Posterior cingulate gyrus (tissue), 11 donors: Measurements from ENCODE around the gene LDB2.
A peak's percentile ranks its signal among the peaks of the same experiment; 100 is the strongest.
"Not testable (repeated sequence)": the region's sequence is repeated elsewhere in the genome, so short reads cannot be mapped to it uniquely, and the experiment has no call there.

Experiments
- DNase-seq, 10 donors: peaks; one replicate each; pipeline versions ENCODE4 v3.0.0 to v3.0.0-alpha.2; 2020 to 2021; ENCODE audit warnings: mixed read lengths in 3 of 10
- intact Hi-C: fragments of 100-400 bp; cut with DNase I; formaldehyde crosslinking; loops from one replicate; pipeline ENCODE4 v1.15.1; 2023

Gene LDB2

DNA sequence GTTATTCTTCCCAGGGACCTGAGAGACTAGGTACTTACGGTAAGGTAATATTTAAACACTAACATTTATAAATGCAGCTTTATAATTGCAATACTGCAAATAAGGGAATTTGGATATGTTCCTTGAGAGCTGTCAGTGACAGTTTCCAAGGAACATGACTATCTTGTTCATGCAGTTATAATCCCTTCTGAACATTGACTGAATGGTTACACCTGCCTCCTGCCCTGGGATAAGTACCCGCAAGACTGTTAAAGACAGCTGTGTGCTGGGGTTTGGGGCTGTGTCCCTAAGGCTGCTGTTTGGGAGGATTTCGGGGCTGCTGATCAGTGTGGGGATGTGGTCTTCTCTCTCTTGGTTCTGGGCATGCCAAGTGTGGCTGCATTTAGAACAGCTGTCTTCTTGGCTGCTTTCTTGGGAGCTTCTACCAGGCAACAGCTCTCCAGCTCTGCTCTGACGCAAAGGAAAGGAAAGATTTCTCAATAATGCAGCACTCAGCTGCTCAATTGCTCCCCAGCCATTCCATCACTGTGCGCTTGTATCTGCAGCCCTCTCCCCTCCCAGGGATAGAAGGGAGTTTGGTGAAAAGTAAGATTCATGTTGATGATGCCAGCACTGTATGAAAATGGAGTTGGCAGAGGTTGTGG lies 373.4 kb downstream of the LDB2 start:
- peak in 3 of 10 donors; percentile 10 to 70 (median 19) for DNase-seq
- intact Hi-C loops, result no loop called here

DNA sequence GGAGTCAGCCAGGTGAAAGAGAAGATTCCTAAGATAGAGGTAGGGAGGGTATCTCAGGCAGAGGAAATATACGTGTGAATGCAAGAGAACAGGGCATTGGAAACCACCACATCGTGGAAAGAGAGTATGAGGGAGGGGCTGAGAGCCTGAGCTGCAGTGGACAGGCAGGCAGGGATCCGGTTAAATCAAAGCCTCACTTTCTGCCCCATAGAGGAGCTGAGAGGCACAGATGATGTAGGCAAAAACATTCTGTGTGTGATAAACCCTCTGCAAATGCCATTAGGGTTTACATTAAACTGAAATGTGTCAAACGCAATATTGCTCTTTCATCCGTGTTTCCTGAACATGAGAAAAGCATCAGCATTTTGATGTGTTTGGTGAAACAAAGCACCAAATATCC lies 374.0 kb downstream of the LDB2 start:
- no peak for DNase-seq
- intact Hi-C loops, result no loop called here

DNA sequence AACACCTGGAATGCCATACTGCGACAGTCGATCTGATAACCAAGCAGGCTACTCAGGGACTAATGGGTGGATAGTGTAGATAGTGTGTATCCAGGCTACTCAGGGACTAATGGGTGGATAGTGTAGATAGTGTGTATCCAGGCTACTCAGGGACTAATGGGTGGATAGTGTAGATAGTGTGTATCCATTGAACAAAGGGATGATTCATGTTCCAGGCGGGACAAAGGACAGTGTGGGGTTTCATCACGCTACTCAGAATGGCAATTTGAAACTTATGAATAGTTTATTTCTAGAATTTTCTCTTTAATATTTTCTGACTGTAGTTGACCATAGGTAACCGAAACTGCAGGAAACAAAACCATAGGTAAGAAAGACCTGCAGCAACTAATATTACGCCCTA lies 374.9 kb downstream of the LDB2 start:
- intact Hi-C loops, DNase-seq: not testable (repeated sequence)

- intact Hi-C loops, result no loop called here
- no peak for DNase-seq
Measured at GRCh38 chr4:16521156-16521915, 377.1 kb downstream of the LDB2 start.

DNA sequence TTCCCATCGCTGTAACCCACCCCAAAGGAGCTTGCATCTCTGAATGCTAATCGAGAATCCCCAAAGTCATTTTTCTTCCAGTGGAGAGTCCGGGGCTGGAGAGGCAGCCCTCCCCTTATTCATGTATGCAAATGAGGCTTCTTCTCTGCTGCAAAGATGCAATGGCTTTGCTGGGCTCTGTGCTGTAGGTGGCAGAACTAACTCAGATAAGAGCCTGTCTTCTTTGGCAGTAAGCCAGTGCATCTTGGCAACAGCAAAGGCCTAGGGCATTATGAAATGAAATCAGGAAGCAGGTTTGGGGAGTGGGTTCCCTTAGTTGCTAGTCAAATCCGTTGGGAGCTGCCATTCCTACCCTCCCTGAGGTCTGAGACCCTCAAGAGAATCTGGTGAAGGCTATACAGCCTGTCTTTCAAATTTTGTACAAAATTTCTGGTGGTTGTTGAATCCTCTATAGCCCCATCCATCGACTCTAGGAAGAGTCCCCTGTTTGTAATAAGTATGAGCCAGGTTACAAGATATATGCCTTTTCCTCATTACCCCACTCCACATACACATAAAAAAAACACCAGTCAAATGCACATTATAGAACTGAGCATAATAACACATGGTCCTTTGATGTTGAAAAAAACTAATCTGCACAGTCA lies 381.5 kb downstream of the LDB2 start:
- DNase-seq, result peak; percentile 39 to 95 (median 74)
- intact Hi-C loops, result loop anchor here (2.0 to 10.0 kb wide), 2 partner anchors 238 to 808 kb away; no protein-coding TSS in a partner anchor

GRCh38 chr4:16513876-16514275 lies 384.6 kb downstream of the LDB2 start:
- intact Hi-C loops, result loop anchor here (10.0 kb wide), 1 partner anchor 241 kb away; no protein-coding TSS in a partner anchor
- no peak for DNase-seq

DNA sequence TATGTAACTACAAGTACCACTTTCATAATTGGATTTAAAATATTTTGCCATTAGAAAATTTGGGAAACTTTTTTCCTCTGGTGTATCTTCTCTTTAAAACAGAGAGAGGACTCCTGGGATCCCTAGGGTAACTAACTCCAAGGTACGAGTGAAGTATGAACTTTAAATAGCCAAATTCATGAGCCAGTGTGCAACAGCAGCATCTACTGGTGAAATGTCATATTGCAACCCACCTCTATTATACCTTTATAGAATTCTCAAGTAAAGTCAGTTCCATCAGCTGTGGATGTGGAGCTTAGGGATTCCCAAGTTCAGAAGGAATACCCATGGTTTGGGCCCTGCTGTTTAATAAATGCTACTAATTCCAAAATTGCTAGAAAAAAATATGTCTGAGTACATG lies 389.5 kb downstream of the LDB2 start:
- no peak for DNase-seq
- intact Hi-C loops, result loop anchor here (10.0 kb wide), 1 partner anchor 946 kb away; no protein-coding TSS in a partner anchor

DNA sequence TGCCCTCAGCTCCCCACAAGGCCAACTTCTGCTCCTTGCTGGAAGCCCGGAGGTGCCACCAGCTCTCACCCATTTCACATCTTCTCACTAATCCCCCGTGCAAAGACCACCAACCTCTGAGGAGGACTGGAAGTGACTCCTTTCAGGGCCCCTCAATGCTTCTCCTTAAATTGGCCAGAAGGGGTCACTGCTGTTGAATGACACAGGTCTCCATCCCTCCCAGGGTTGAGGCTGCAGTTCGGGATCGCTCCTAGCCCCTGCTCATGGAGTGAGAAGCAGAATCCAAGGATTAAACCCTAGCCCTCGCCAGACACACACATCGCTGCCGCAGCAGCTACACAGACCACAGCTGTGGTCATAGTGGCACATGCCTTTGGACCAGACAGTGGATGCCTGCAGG lies 392.7 kb downstream of the LDB2 start:
- DNase-seq, result peak in 1 of 10 donors; percentile 47
- intact Hi-C loops, result loop anchor here (10.0 kb wide), 1 partner anchor 949 kb away; no protein-coding TSS in a partner anchor

DNA sequence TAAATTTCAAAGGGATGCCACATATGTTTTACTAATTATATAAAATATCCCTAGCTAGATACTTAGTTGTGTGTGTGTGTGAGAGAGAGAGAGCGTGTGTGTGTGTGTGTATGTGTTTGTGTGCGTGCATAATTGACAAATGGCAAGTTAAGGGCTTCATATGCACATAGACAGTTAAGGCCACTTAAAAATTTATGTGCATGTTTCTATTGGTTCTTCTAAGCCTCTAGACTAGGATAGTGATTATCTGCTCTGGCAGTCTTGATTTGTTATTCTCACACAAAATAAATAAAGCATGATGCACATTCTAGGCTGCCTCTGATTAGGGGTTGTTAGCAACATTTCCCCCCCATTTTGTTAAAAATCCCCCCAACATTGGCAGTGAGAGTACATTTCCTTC lies 393.2 kb downstream of the LDB2 start:
- DNase-seq, result no peak
- intact Hi-C loops, result loop anchor here (10.0 kb wide), 1 partner anchor 950 kb away; no protein-coding TSS in a partner anchor

GRCh38 chr4:16503421-16504100 lies 394.9 kb downstream of the LDB2 start:
- intact Hi-C loops, result loop anchor here (10.0 kb wide), 1 partner anchor 951 kb away; no protein-coding TSS in a partner anchor
- DNase-seq, result no peak

DNA sequence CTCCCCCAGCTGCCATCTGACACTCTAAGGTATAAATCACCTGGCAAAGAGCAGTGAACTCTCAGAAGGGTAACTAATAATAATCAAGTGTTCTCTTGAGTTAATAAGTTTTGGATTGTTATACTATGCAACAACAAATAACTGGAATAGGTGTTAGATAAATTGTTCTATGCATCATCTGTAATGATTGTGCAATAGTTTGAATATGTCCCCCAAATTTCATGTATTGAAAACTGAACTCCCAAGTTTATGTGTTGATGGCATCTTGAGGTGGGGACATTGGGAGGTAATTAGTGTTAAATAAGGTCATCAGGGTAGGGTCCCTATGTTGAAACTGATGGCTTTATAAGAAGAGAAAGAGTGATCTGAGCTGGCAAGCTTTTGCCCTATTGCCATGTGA lies 399.5 kb downstream of the LDB2 start:
- no peak for DNase-seq

DNA sequence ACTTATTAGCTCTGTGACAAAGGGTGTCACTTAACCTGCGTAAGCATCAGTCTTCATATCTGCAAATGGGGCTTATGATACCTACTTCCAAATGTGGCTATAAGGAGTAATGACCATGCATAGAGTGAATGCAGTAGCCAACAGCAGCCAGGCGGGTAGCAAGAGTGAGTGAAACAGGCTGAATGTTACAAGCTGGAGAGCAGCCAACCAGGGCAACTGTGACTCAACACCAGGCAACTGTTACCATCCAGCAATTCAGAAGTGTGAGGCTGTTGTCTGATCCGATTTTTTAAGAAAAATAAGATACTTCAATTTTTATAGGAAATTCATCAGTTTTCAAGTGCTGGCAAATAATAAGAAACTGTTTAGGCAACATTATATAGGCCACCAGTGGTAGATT lies 401.9 kb downstream of the LDB2 start:
- DNase-seq, result peak in 9 of 10 donors; percentile 15 to 92 (median 55)
- intact Hi-C loops, result no loop called here

More for the DNA sequence above, 399.5 kb downstream of the LDB2 start:
- intact Hi-C loops, result no loop called here

- intact Hi-C loops, result no loop called here
- DNase-seq, result no peak
Measured at GRCh38 chr4:16492872-16493271, 405.6 kb downstream of the LDB2 start.

GRCh38 chr4:16489226-16489625 lies 409.2 kb downstream of the LDB2 start:
- intact Hi-C loops, result no loop called here
- DNase-seq, result no peak

GRCh38 chr4:16488084-16488483 lies 410.4 kb downstream of the LDB2 start:
- intact Hi-C loops, result no loop called here
- no peak for DNase-seq

DNA sequence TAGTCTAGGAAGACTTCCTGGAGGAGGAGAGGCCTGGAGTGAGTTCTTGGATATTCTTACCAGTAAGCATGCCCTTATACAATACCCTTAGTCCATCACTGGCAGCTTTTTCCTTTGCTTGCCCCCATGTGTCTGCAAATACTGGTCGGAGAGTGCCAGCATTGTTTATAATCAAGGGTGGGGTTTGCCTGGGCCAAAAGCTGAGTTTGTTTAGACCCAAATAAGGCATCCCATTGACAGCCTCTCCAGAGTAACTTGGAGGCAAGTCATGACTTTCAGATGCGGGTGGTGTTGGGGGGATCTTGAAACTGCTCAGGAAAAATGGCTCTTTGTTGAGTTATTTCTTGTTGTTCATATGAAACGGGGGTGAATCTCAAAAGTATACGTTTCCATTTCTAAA lies 413.7 kb downstream of the LDB2 start:
- intact Hi-C loops, result no loop called here
- no peak for DNase-seq

- intact Hi-C loops, result no loop called here
- no peak for DNase-seq
Measured at GRCh38 chr4:16483540-16483939, 414.9 kb downstream of the LDB2 start.

DNA sequence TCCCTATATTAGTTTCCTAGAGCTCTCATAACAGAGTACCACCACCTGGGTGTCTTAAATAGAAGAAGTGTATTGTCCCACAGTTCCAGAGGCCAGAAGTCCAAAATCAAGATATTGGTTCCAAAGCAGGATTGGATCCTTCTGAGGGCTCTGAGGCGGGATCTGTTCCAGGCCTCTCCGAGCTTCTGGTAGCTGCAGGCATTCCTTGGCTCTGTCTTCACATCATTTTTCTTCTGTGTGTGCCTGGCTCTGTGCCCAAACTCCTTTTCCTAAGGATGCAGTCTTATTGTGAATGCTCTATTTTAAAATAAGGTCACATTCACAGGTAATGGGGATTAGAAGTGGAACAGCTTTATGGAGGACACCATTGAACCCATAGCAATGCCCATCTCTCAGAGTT lies 418.4 kb downstream of the LDB2 start:
- DNase-seq, result no peak
- intact Hi-C loops, result no loop called here

- no peak for DNase-seq
Measured at GRCh38 chr4:16472537-16472936, 425.9 kb downstream of the LDB2 start.

GRCh38 chr4:16467061-16467460 lies 431.4 kb downstream of the LDB2 start:
- no peak for DNase-seq
- intact Hi-C loops, result no loop called here

More at GRCh38 chr4:16472537-16472936, 425.9 kb downstream of the LDB2 start:
- intact Hi-C loops, result no loop called here

GRCh38 chr4:16466581-16466980 lies 431.9 kb downstream of the LDB2 start:
- no peak for DNase-seq
- intact Hi-C loops, result no loop called here
